ENCODE results near the gene SDK1. TPM values are rescaled to one million over a fixed set of nuclear protein-coding genes. Genes with fewer than 3 reads are reported as not detected.
"Not testable (repeated sequence)": the region's sequence is repeated elsewhere in the genome, so short reads cannot be mapped to it uniquely, and the experiment has no call there.

The SDK1 gene
- total RNA-seq, 2 experiments from 2014 or later: 0.10 to 0.17 TPM

DNA sequence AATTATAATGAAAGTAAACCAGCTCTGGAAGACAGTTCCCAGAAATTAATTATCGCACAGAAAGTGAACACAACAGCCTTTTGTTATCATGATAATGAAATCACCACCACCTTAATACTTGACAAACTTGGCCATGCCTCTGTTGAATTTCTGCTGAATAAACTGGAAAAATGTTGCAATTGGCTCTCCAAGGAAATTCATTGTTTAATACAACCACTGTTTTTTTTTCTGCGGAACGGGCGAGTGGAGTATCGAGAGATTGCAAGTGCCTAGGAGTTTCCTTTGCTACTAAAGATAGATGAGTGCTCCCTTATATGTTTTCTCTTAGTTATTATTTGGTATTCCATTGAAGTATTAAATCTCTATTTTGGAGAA lies 657.0 kb downstream of the SDK1 start:
- H3K4me1 Mint-ChIP-seq: no peaks in the 10 kb centered on the region
- no peak overlapping the region for H3K4me3 Mint-ChIP-seq
- no peak for DNase-seq
- H3K27ac Mint-ChIP-seq: no peak overlapping the region
- H3K27me3 Mint-ChIP-seq: no peaks in the 10 kb centered on the region
- H3K36me3 Mint-ChIP-seq (ENCODE audit: low read depth): no peaks in the 10 kb centered on the region
- ChIA-PET POLR2A (no interaction called here), CTCF (no interaction called here)
- no peaks in the 10 kb centered on the region for H3K9me3 Mint-ChIP-seq

- CTCF ChIA-PET: no interaction called here
- Mint-ChIP-seq H3K4me3 (no peak overlapping the region), H3K27me3 (no peaks in the 10 kb centered on the region), H3K9me3 (no peaks in the 10 kb centered on the region), H3K36me3 (ENCODE audit: low read depth) (no peaks in the 10 kb centered on the region), H3K27ac (no peak overlapping the region), H3K4me1 (no peaks in the 10 kb centered on the region)
- DNase-seq: no peak
- POLR2A ChIA-PET: no interaction called here
Measured at GRCh38 chr7:3959364-3959763, 658.3 kb downstream of the SDK1 start.

DNA sequence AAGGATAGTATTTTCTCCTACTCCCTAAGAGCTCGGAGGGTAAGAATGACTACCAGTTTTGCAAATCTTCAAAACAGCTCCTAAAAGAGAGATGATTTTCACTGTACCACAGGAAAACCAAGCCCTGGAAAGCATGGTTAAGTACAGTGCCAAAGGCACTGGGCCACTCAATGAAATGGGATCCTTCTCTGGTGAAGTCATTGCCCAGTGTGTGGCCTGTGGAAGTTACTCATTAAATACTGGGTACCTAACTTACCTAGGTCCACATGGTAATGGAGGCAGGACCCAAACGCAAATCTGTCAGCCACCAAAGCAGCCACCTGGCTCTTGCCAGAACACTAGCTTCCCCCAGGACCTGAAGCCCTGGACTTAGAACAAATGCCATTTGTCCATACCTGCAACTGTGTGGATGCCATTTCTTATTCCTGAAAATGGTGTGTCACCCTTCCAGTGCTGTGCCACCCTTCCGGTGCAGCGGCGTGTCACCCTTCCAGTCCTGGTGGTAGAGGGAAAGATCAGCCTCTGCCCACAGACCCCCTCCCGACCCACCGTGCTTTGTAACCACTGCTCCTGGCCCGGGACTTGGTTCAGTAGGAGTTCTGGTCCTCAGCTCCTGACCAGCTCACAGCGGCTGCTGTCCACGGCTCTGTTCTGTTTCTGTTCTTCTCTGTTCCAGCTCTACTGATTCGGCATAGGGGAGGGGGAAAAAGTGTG lies 659.2 kb downstream of the SDK1 start:
- POLR2A ChIA-PET: no interaction called here
- Mint-ChIP-seq H3K27ac (no peak overlapping the region), H3K9me3 (no peaks in the 10 kb centered on the region), H3K4me1 (no peaks in the 10 kb centered on the region), H3K4me3 (no peak overlapping the region), H3K27me3 (no peaks in the 10 kb centered on the region), H3K36me3 (ENCODE audit: low read depth) (no peaks in the 10 kb centered on the region)
- DNase-seq: no peak
- CTCF ChIA-PET: no interaction called here

DNA sequence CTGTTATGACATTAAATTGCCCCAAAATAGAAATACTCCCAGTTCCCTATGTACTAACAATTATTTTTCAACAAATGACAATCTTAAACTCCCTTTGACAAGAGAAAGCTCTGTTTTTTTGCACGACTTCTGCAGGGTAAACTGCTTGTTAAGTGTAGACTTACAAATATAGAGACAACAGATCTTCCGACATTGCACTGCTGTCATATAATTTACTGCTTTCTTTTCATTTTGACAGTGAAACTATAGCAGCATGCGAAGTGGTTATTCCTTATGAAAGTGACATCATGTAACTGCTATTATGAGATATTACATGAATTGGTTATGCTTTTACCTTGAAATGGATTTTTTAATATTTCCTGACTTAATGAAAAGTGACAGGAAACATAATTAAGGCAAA lies 659.9 kb downstream of the SDK1 start:
- Mint-ChIP-seq H3K36me3 (ENCODE audit: low read depth) (no peaks in the 10 kb centered on the region), H3K9me3 (no peaks in the 10 kb centered on the region), H3K27me3 (no peaks in the 10 kb centered on the region), H3K4me1 (no peaks in the 10 kb centered on the region), H3K4me3 (no peak overlapping the region), H3K27ac (no peak overlapping the region)
- ChIA-PET POLR2A (no interaction called here), CTCF (no interaction called here)
- DNase-seq: no peak

- Mint-ChIP-seq H3K27ac (no peak overlapping the region), H3K4me3 (no peak overlapping the region), H3K9me3 (no peaks in the 10 kb centered on the region), H3K27me3 (no peaks in the 10 kb centered on the region), H3K36me3 (ENCODE audit: low read depth) (no peaks in the 10 kb centered on the region), H3K4me1 (no peaks in the 10 kb centered on the region)
- ChIA-PET CTCF (interaction anchor here (0.6 kb wide), 1 partner anchor 1345 kb away, joined by 3 read pairs; no protein-coding TSS in a partner anchor), POLR2A (no interaction called here)
- DNase-seq: no peak
Measured at GRCh38 chr7:3961857-3962503, 660.9 kb downstream of the SDK1 start.

GRCh38 chr7:3963768-3964167 lies 662.7 kb downstream of the SDK1 start:
- POLR2A ChIA-PET, H3K27ac Mint-ChIP-seq, H3K27me3 Mint-ChIP-seq: not testable (repeated sequence)

GRCh38 chr7:3964980-3965606 lies 664.0 kb downstream of the SDK1 start:
- H3K4me3 Mint-ChIP-seq: no peak overlapping the region
- H3K27ac Mint-ChIP-seq: no peak overlapping the region
- ChIA-PET POLR2A (no interaction called here), CTCF (interaction anchor here (0.6 kb wide), 1 partner anchor 184 kb away, joined by 3 read pairs; no protein-coding TSS in a partner anchor)
- H3K4me1 Mint-ChIP-seq: no peaks in the 10 kb centered on the region
- no peaks in the 10 kb centered on the region for H3K36me3 Mint-ChIP-seq (ENCODE audit: low read depth)
- no peak for DNase-seq
- no peaks in the 10 kb centered on the region for H3K27me3 Mint-ChIP-seq
- no peaks in the 10 kb centered on the region for H3K9me3 Mint-ChIP-seq

More at GRCh38 chr7:3963768-3964167, 662.7 kb downstream of the SDK1 start:
- CTCF ChIA-PET; H3K36me3 Mint-ChIP-seq (ENCODE audit: low read depth); H3K4me1 Mint-ChIP-seq; H3K9me3 Mint-ChIP-seq; DNase-seq; H3K4me3 Mint-ChIP-seq: not testable (repeated sequence)

GRCh38 chr7:3965794-3966395 lies 664.8 kb downstream of the SDK1 start:
- no peak for DNase-seq
- ChIA-PET POLR2A (no interaction called here), CTCF (interaction anchor here (0.6 kb wide), 1 partner anchor 173 kb away, joined by 3 read pairs; no protein-coding TSS in a partner anchor)
- no peak overlapping the region for H3K4me3 Mint-ChIP-seq
- H3K27me3 Mint-ChIP-seq: no peaks in the 10 kb centered on the region
- H3K27ac Mint-ChIP-seq: no peak overlapping the region
- no peaks in the 10 kb centered on the region for H3K4me1 Mint-ChIP-seq
- no peaks in the 10 kb centered on the region for H3K9me3 Mint-ChIP-seq
- no peaks in the 10 kb centered on the region for H3K36me3 Mint-ChIP-seq (ENCODE audit: low read depth)

GRCh38 chr7:3968234-3968633 lies 667.2 kb downstream of the SDK1 start:
- no peaks in the 10 kb centered on the region for H3K4me1 Mint-ChIP-seq
- H3K4me3 Mint-ChIP-seq: no peak overlapping the region
- CTCF ChIA-PET: no interaction called here
- no peak for DNase-seq
- no peaks in the 10 kb centered on the region for H3K27me3 Mint-ChIP-seq
- no peak overlapping the region for H3K27ac Mint-ChIP-seq
- POLR2A ChIA-PET: no interaction called here
- no peaks in the 10 kb centered on the region for H3K9me3 Mint-ChIP-seq
- no peaks in the 10 kb centered on the region for H3K36me3 Mint-ChIP-seq (ENCODE audit: low read depth)

DNA sequence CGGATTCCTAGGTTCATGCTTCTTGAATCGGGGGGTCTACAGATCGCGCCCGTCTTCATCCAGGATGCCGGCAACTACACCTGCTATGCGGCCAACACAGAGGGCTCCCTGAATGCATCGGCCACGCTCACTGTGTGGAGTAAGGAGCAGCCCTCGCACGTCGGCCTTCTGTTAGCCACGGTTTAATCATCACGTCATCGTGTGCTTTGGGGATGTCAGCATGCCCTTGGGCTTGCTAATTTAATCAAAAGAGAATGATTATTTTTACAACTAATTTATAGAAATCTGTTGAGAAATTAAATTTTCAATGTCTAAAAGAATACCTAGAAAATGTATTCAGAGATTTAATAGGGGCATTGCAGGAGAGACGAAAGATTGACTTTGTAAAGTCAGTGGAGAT lies 668.2 kb downstream of the SDK1 start:
- ChIA-PET CTCF (no interaction called here), POLR2A (no interaction called here)
- Mint-ChIP-seq H3K27ac (no peak overlapping the region), H3K4me1 (no peaks in the 10 kb centered on the region), H3K4me3 (no peak overlapping the region), H3K27me3 (no peaks in the 10 kb centered on the region), H3K9me3 (no peaks in the 10 kb centered on the region), H3K36me3 (ENCODE audit: low read depth) (no peaks in the 10 kb centered on the region)
- DNase-seq: no peak

DNA sequence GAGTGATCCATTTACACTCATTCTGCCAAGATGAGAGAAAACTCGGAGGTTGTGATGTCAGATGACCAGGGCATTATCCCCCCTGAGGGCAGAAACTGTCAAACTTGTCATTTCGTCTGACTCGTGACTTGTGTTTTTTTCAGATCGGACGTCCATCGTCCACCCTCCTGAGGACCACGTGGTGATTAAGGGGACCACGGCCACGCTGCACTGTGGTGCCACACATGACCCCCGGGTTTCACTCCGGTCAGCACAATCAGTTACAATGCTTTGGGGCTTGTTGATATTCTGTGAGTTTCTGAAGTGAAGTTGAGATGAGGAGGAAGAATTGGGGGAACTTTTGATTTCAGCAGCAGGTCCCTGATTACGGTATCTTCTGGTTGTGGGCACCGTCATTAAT lies 670.3 kb downstream of the SDK1 start:
- DNase-seq: no peak
- H3K27me3 Mint-ChIP-seq: no peaks in the 10 kb centered on the region
- no peaks in the 10 kb centered on the region for H3K4me1 Mint-ChIP-seq
- H3K36me3 Mint-ChIP-seq (ENCODE audit: low read depth): no peaks in the 10 kb centered on the region
- ChIA-PET POLR2A (no interaction called here), CTCF (interaction anchor here (1.3 kb wide), 1 partner anchor 225 kb away, joined by 3 read pairs; no protein-coding TSS in a partner anchor)
- no peaks in the 10 kb centered on the region for H3K9me3 Mint-ChIP-seq
- H3K4me3 Mint-ChIP-seq: no peak overlapping the region
- H3K27ac Mint-ChIP-seq: no peak overlapping the region

GRCh38 chr7:3973264-3973663 lies 672.2 kb downstream of the SDK1 start:
- ChIA-PET POLR2A (no interaction called here), CTCF (interaction anchor here (0.7 kb wide), 1 partner anchor 28 kb away, joined by 4 read pairs; no protein-coding TSS in a partner anchor)
- Mint-ChIP-seq H3K27ac (no peak overlapping the region), H3K4me3 (no peak overlapping the region), H3K36me3 (ENCODE audit: low read depth) (no peaks in the 10 kb centered on the region), H3K27me3 (no peaks in the 10 kb centered on the region), H3K4me1 (no peaks in the 10 kb centered on the region), H3K9me3 (no peaks in the 10 kb centered on the region)
- no peak for DNase-seq

- Mint-ChIP-seq H3K27me3 (no peaks in the 10 kb centered on the region), H3K4me3 (no peak overlapping the region), H3K36me3 (ENCODE audit: low read depth) (no peaks in the 10 kb centered on the region), H3K9me3 (no peaks in the 10 kb centered on the region), H3K4me1 (no peaks in the 10 kb centered on the region), H3K27ac (no peak overlapping the region)
- POLR2A ChIA-PET: no interaction called here
- no peak for DNase-seq
- CTCF ChIA-PET: no interaction called here
Measured at GRCh38 chr7:3974329-3974728, 673.3 kb downstream of the SDK1 start.

Measured in activated CD4-positive, alpha-beta T cell treated with anti-CD3 and anti-CD28 coated beads, Interleukin-2, amount 10 ng/mL, durations not matched to agents 7 days and 5 days (primary cell).